Smooth muscle cell (in vitro differentiated cells): ENCODE measurements around the gene SPRTN. TPM values are rescaled to one million over a fixed set of nuclear protein-coding genes. Genes with fewer than 3 reads are reported as not detected.

Experiments
- DNase-seq: peaks from one replicate; lab custom pipeline; 2025; ENCODE audit not compliant: unreplicated experiment; lab: John Stamatoyannopoulos, UW
- H2AFZ ChIP-seq: fragments of 200-600 bp; sonication (generic); 2 replicates; pipeline ENCODE4 v1.6.0; 2016; ENCODE audit warnings: antibody characterized with exemption, low read depth, mild to moderate bottlenecking
- H3F3A ChIP-seq: fragments of 200-600 bp; sonication (generic); 2 replicates; pipeline ENCODE4 v1.6.0; 2017; ENCODE audit warnings: antibody characterized with exemption, low read depth
- H3K27ac ChIP-seq: fragments of 200-600 bp; sonication (generic); 2 replicates; pipeline ENCODE4 v1.5.1; 2016; ENCODE audit warnings: low read depth, mild to moderate bottlenecking
- H3K27me3 ChIP-seq: fragments of 200-600 bp; sonication (generic); 2 replicates; pipeline ENCODE4 v1.6.1; 2016; ENCODE audit warnings: low read depth, mild to moderate bottlenecking
- H3K36me3 ChIP-seq: fragments of 200-600 bp; sonication (generic); 2 replicates; pipeline ENCODE4 v1.5.1; 2016; ENCODE audit warnings: low read depth
- H3K4me1 ChIP-seq: fragments of 200-600 bp; sonication (generic); 2 replicates; pipeline ENCODE4 v1.5.1; 2016; ENCODE audit warnings: low read depth
- H3K4me2 ChIP-seq: fragments of 200-600 bp; sonication (generic); 2 replicates; pipeline ENCODE4 v1.6.0; 2016; ENCODE audit warnings: mild to moderate bottlenecking
- H3K4me3 ChIP-seq: fragments of 200-600 bp; sonication (generic); 2 replicates; pipeline ENCODE4 v1.5.1; 2016; ENCODE audit warnings: mild to moderate bottlenecking
- H3K79me2 ChIP-seq: fragments of 200-600 bp; sonication (generic); 2 replicates; pipeline ENCODE4 v1.6.0; 2016; ENCODE audit warnings: low read depth, mild to moderate bottlenecking
- H3K9ac ChIP-seq: fragments of 200-600 bp; sonication (generic); 2 replicates; pipeline ENCODE4 v1.6.0; 2016; ENCODE audit warnings: low read depth
- H3K9me3 ChIP-seq: fragments of 200-600 bp; sonication (generic); replicated peaks from 2 replicates; pipeline ENCODE4 v1.5.1; 2016; ENCODE audit warnings: low read depth
- H4K20me1 ChIP-seq: fragments of 200-600 bp; sonication (generic); 2 replicates; pipeline ENCODE4 v1.6.0; 2016; ENCODE audit warnings: low read depth
- CTCF ChIP-seq: fragments of 200-600 bp; sonication (generic); IDR thresholded peaks from 2 replicates; pipeline ENCODE4 v1.5.1; 2017; ENCODE audit warnings: borderline replicate concordance, mild to moderate bottlenecking, antibody characterized with exemption; ENCODE audit not compliant: insufficient read depth, poor library complexity, severe bottlenecking
- WGBS: methylation state at CpG from one replicate; pipeline ENCODE4 v1.1.7; 2016; ENCODE audit warnings: low lambda C conversion rate; 5-methylcytosine and 5-hydroxymethylcytosine counted together
- polyA plus RNA-seq: library from polyadenylated mRNA; unstranded; fragments of >200 nt; fragmentation: Nextera tagmentation; extraction: Ambion mirVana; gene quantifications from 2 replicates; pipeline ENCODE4 v1.2.1, GENCODE V29; 2016
- total RNA-seq: library from RNA; depleted of rRNA; stranded (reverse); fragments of >200 nt; gene quantifications from 2 replicates; pipeline ENCODE4 v1.2.3, GENCODE V29; 2014

The SPRTN gene
- total and polyA plus RNA-seq, 2 experiments from 2014 or later, result 9.6 to 16.9 TPM

- no peak overlapping the region for H3K9ac ChIP-seq
- peaks cover 98% of the 10 kb centered on the region for H4K20me1 ChIP-seq
- no peak for DNase-seq
- no peaks in the 10 kb centered on the region for H3K27me3 ChIP-seq
- H2AFZ ChIP-seq, result no peak overlapping the region
- no peak overlapping the region for H3K4me2 ChIP-seq
- no peaks in the 10 kb centered on the region for H3K9me3 ChIP-seq
- peak overlapping the region; percentile 22 for H3K27ac ChIP-seq
- peaks cover 4% of the 10 kb centered on the region for H3K4me1 ChIP-seq
- no peaks in the 10 kb centered on the region for H3F3A ChIP-seq
- peaks cover 79% of the 10 kb centered on the region for H3K79me2 ChIP-seq
- H3K36me3 ChIP-seq, result no peaks in the 10 kb centered on the region
- H3K4me3 ChIP-seq, result no peak overlapping the region
- 62% methylated on average over 4 of the region's 4 CpGs for WGBS
- no peak for TF ChIP-seq CTCF
Measured at GRCh38 chr1:231376101-231376500, 38.0 kb downstream of the SPRTN start.

DNA sequence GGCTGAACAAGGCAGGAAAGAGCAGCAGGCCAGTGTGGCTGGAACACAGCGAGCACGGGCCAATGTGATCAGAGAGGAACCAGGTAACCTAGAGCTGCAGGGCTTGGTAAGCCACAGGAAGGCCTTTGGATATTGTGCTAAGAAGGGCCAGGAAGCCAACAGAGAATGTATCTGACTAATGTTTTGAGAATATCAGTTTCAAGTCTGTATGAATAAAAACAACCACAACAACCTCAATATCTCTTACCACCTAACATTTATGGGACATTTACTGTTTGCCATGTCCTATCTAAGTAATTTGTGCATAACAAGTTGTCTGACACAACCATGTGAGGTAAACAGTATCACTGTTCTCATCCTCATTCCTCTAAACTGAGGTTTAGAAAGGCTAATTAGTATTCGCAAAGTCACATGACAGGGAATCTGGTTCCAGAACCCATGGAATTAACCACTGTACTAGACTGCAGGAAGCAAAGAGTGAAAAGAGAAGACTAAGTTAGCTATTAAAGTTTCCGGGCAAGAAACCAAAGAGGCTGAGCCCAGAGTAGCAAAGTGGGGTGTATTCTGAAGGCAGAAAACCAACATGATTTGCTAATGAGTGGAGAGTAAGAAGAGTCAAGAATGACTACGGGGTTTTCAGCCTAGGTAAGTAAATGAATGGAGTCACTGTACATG is 38.9 kb downstream of the SPRTN start:
- no peaks in the 10 kb centered on the region for H3K9me3 ChIP-seq

DNA sequence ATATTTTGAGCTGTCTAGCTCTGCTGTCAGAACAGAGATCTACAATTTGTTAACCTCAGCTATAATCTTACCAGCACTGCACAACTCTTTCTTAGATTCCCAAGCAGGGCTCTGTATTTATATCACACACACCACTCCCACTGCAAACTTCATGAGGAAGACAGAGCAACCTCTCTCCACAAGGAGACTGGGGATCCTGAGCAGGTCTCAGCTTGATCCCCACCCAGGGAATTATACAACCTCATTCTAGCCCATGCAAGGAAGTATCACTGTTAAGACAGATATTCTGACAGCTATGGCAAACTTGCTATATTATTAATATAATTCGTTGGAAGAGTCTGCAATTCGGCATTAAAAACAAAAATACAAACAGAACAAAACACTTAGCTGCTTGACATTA is 43.6 kb downstream of the SPRTN start:
- Histone ChIP-seq H4K20me1 (peaks cover 99% of the 10 kb centered on the region), H3K9ac (no peak overlapping the region), H3K4me3 (no peak overlapping the region), H3K27ac (no peak overlapping the region), H3K9me3 (no peaks in the 10 kb centered on the region), H3K4me1 (peaks cover 4% of the 10 kb centered on the region), H3K27me3 (no peaks in the 10 kb centered on the region), H3F3A (no peaks in the 10 kb centered on the region), H3K79me2 (peaks cover 94% of the 10 kb centered on the region), H3K4me2 (no peak overlapping the region), H3K36me3 (no peaks in the 10 kb centered on the region), H2AFZ (no peak overlapping the region)
- TF ChIP-seq CTCF, result no peak
- no peak for DNase-seq
- WGBS, result 87% methylated on average over 2 of the region's 2 CpGs

More for the DNA sequence above, 38.9 kb downstream of the SPRTN start:
- Histone ChIP-seq H3F3A (no peaks in the 10 kb centered on the region), H4K20me1 (peaks cover 100% of the 10 kb centered on the region), H3K79me2 (peaks cover 88% of the 10 kb centered on the region), H3K27ac (peak overlapping the region; percentile 22), H3K36me3 (no peaks in the 10 kb centered on the region), H3K4me2 (no peak overlapping the region), H3K27me3 (no peaks in the 10 kb centered on the region), H2AFZ (no peak overlapping the region), H3K4me3 (no peak overlapping the region), H3K4me1 (peaks cover 4% of the 10 kb centered on the region), H3K9ac (no peak overlapping the region)
- no peak for DNase-seq
- TF ChIP-seq CTCF, result no peak
- WGBS, result 91% methylated on average over 5 of the region's 5 CpGs

DNA sequence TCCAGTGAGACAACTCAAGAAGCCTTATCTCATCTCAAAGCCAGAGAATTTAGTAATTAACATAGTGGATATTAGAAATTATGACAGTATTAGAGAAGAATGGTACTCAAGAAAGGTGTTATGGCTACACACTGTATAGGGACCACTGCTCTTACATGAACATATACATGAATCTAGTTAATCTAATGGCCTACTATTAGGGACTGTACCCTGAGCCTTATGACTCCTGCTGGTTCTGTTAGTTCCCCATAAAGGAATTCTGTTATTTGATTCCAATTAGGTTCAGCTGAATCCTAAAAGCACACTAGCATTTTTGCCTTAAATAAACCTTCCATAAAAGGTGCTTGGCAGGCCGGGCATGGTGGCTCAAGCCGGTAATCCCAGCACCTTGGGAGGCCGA is 44.3 kb downstream of the SPRTN start:
- Histone ChIP-seq H3K79me2 (peaks cover 91% of the 10 kb centered on the region), H3K4me1 (no peaks in the 10 kb centered on the region), H3K4me3 (no peak overlapping the region), H2AFZ (no peak overlapping the region), H3K27ac (no peak overlapping the region), H3K9ac (no peak overlapping the region), H3K27me3 (no peaks in the 10 kb centered on the region), H3K4me2 (no peak overlapping the region), H4K20me1 (peaks cover 96% of the 10 kb centered on the region), H3K9me3 (no peaks in the 10 kb centered on the region), H3K36me3 (no peaks in the 10 kb centered on the region), H3F3A (no peaks in the 10 kb centered on the region)
- no peak for DNase-seq
- TF ChIP-seq CTCF, result no peak
- WGBS, result 100% methylated on average over 3 of the region's 3 CpGs
